Stimulated activated CD8-positive, alpha-beta memory T cell treated with anti-CD3 and anti-CD28 coated beads, Interleukin-15, amount 100 ng/mL, for 48 hours (primary cell): ENCODE data around the gene PCDHGA7.
"Not testable (repeated sequence)": the region's sequence is repeated elsewhere in the genome, so short reads cannot be mapped to it uniquely, and the experiment has no call there.

Source experiments
- DNase-seq, 2 donors: peaks; one replicate each; pipeline ENCODE4 v3.0.0-alpha.2; 2020; ENCODE audit warnings: low read depth in 2 of 2

Gene PCDHGA7

GRCh38 chr5:141382469-141383294 lies at the start of gene PCDHGA7:
PCDHGA7 (plus strand) TSS chr5:141382742; CDS start chr5:141382900, 158 bp downstream.
- DNase-seq: no peak

- DNase-seq: no peak
These were observed 43.8 kb upstream of the PCDHGA7 start, which contains the start of gene PCDHGA2 for GRCh38 chr5:141338538-141339306. PCDHGA2 (plus strand) TSS chr5:141338760.

GRCh38 chr5:141340781-141341354 lies 41.7 kb upstream of the PCDHGA7 start:
- DNase-seq: not testable (repeated sequence)

GRCh38 chr5:141342773-141343172 lies 39.8 kb upstream of the PCDHGA7 start:
- no peak for DNase-seq

DNA sequence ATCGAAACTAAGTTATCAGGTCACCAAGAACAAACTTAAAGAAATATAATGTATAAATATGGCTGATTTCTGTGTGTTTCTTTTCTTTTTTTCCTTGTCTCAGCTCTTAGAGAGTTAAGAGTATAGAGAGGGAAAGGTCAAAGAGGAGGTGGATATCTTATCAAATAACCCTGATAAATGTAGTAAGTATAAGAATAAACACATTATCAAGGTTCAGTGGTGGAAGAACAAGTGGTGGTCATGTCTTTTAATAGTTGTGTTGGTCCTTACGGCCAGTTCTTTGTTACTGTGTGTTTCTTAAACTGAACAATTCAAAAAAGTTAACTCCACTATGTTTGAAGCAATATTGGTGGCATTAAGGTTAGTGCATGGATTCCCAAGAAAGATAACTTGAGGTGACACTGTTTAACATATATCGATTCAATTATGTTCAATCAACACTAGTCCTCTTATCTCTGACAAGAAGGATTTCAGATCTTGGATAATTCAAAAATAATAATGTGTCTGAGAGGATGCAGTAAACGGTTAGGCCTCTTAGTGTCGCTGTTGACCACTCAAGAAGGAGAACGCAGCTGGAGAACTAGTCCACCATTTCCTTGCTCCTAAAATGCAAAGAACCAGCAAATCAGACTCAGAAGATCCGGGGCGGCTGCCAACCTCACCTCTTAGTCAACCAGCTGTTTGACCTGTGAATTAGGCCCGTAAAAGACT lies 39.1 kb upstream of the PCDHGA7 start, which contains the start of gene PCDHGA3:
Gene PCDHGA3 (plus strand): TSS at position 588 of the 711 bp plus-strand sequence. CDS start 205 bp downstream, outside the sequence.
- DNase-seq: no peak

GRCh38 chr5:141343953-141344463 lies 38.5 kb upstream of the PCDHGA7 start:
- no peak for DNase-seq

DNA sequence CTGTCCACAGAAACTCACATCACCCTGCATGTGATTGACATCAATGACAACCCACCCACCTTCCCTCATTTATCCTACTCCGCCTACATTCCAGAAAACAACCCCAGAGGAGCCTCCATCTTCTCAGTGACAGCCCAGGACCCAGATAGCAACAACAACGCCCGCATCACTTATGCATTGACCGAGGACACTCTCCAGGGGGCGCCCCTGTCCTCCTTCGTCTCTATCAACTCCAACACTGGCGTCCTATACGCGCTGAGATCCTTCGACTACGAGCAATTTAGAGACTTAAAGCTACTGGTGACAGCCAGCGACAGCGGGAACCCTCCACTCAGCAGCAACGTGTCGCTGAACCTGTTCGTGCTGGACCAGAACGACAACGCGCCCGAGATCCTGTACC lies 37.2 kb upstream of the PCDHGA7 start:
- no peak for DNase-seq

GRCh38 chr5:141346017-141346416 lies 36.5 kb upstream of the PCDHGA7 start:
- DNase-seq: not testable (repeated sequence)

- no peak for DNase-seq
These were observed 32.5 kb upstream of the PCDHGA7 start, which contains the start of gene PCDHGB1 for GRCh38 chr5:141349917-141350619. PCDHGB1 (plus strand) TSS chr5:141350099; CDS start chr5:141350261, 162 bp downstream.

DNA sequence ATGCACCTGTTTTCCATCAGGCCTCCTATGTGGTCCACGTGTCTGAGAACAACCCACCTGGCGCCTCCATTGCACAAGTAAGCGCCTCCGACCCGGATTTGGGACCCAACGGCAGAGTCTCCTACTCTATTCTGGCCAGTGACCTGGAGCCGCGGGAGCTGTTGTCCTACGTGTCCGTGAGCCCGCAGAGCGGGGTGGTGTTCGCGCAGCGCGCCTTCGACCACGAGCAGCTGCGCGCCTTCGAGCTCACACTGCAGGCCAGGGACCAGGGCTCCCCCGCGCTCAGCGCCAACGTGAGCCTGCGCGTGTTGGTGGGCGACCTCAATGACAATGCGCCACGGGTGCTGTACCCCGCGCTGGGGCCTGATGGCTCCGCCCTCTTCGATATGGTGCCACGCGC lies 31.0 kb upstream of the PCDHGA7 start:
- no peak for DNase-seq

GRCh38 chr5:141354900-141355469 lies 27.6 kb upstream of the PCDHGA7 start, which contains the start of gene PCDHGA4:
PCDHGA4 (plus strand) TSS chr5:141355021; CDS start chr5:141355108, 87 bp downstream.
- no peak for DNase-seq

DNA sequence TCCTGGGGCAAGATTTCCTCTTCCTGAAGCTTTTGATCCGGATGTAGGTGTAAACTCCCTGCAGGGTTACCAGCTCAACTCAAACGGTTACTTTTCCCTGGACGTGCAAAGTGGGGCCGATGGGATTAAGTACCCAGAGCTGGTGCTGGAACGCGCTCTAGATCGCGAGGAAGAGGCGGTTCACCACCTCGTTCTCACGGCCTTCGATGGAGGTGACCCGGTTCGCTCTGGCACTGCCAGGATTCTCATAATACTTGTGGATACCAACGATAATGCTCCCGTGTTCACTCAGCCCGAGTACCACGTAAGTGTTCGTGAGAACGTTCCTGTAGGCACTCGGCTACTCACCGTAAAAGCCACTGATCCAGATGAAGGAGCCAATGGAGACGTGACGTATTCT lies 26.9 kb upstream of the PCDHGA7 start:
- DNase-seq: no peak

- DNase-seq: no peak
These were observed 26.4 kb upstream of the PCDHGA7 start for GRCh38 chr5:141356133-141356532.

DNA sequence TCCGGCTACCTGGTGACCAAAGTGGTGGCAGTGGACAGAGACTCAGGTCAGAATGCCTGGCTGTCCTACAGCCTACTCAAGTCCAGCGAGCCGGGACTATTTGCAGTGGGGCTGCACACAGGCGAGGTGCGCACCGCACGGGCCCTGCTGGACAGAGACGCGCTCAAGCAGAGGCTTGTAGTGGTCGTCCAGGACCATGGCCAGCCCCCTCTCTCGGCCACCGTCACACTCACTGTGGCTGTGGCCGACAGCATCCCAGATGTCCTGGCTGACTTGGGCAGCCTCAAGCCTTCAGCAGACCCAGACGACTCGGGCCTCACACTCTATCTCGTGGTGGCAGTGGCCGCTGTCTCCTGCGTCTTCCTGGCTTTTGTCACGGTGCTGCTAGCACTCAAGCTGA lies 25.6 kb upstream of the PCDHGA7 start:
- no peak for DNase-seq

GRCh38 chr5:141359790-141360426 lies 22.6 kb upstream of the PCDHGA7 start, which contains the start of gene PCDHGB2:
PCDHGB2 (plus strand) TSS chr5:141359994; CDS start chr5:141360136, 142 bp downstream.
- DNase-seq: no peak

DNA sequence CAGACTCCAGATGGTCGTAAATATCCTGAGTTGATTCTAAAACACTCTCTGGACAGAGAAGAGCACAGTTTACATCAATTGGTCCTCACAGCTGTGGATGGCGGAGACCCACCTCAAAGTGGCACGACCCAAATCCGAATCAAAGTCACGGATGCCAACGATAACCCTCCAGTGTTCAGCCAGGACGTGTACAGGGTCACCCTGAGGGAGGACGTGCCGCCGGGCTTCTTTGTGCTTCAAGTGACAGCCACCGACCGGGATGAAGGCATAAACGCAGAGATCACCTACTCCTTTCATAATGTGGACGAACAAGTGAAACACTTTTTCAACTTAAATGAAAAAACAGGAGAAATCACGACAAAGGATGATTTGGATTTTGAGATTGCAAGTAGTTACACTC lies 21.9 kb upstream of the PCDHGA7 start:
- DNase-seq: no peak

DNA sequence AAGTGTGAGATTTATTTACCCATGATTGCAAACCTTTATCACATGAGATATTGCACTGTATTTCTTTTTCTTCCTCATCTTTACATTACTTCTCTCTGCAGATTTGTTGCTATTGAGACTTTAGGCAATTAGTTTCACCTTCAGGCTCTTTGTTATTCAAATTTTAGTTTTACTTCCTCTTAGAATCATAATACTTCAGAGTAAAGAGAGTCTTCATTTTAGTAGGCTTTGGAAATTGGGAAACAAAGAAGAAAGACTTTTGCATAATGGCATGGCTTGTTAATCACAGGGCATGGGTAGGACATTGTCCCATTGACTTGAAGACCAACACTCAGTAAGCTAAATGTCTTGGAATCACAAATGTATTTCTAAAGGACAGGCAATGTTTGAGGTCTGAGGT lies 19.8 kb upstream of the PCDHGA7 start:
- DNase-seq: no peak

DNA sequence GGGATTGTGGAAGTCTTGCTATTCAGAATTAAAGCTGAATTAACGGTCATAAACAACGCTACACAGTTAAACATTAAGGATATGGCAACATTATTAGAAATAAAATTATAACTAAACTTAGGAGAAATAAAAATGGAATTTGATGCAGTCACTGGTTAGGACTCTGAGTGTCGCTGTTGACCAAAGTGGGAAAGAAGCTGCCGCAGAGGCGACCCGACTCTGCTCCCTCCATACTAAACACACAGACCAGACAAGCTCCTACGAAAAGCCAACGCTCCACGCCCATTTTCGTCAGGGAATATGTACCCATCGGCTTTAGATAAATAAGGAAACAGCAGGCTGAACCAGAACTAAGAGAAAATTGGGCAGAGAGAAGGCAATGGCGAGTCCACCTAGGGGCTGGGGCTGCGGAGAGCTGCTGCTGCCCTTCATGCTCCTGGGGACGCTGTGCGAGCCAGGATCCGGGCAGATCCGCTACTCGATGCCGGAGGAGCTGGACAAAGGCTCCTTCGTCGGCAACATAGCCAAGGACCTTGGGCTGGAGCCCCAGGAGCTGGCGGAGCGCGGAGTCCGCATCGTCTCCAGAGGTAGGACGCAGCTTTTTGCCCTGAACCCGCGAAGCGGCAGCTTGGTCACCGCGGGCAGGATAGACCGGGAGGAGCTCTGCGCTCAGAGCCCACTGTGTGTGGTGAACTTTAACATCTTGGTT lies 18.4 kb upstream of the PCDHGA7 start, which contains the start of gene PCDHGA5:
Gene PCDHGA5 (plus strand): TSS at position 211 of the 709 bp plus-strand sequence. CDS start 169 bp downstream, at position 380.
- DNase-seq: no peak
